ENCODE measurements around the gene MMP7. TPM values are rescaled to one million over a fixed set of nuclear protein-coding genes. Genes with fewer than 3 reads are reported as not detected.

The MMP7 gene
- total RNA-seq, 5 donors from 2014 or later (not counting 1 experiment from before 2014, with no cell fraction given) = 0.23 to 0.73 (median 0.60) TPM; not detected in 2

- POLR2A ChIA-PET = interaction anchor here in 1 of 2 donors (0.5 kb wide), 1 partner anchor 146 kb away, joined by 3 read pairs; no protein-coding TSS in a partner anchor
- Mint-ChIP-seq H3K27me3 (no peaks in the 10 kb centered on the region), H3K27ac (peak overlapping the region; percentile 88 to 96), H3K36me3 (no peaks in the 10 kb centered on the region), H3K4me1 (peaks cover 48 to 55% (median 49%) of the 10 kb centered on the region in 3 donors), H3K4me3 (peak overlapping the region in 1 of 3 donors; percentile 76), H3K9me3 (no peaks in the 10 kb centered on the region)
- Histone ChIP-seq H3K27ac (ENCODE audit: low read length) (peak overlapping the region; percentile 62), H3K9me3 (no peaks in the 10 kb centered on the region), H3K4me3 (ENCODE audit: control insufficient read depth in 1 of 2, extremely low read depth in 1 of 2, low read length in 1 of 2) (no peak overlapping the region), H3K27me3 (replicated peaks in 1 of 2; ENCODE audit: control insufficient read depth in 2 of 2, extremely low read depth in 1 of 2, insufficient read depth in 2 of 2, low read length in 1 of 2) (no peaks in the 10 kb centered on the region), H3K4me1 (ENCODE audit: control insufficient read depth in 1 of 2, extremely low read depth in 1 of 2, insufficient read depth in 2 of 2, low read length in 2 of 2) (peaks cover 23 to 29% of the 10 kb centered on the region in 2 experiments), H3K36me3 (ENCODE audit: control insufficient read depth in 2 of 2, extremely low read depth in 1 of 2, insufficient read depth in 1 of 2, low read length in 1 of 2) (no peaks in the 10 kb centered on the region)
- peak; percentile 66 to 87 (median 78) for ATAC-seq (replicated peaks in 1 of 4)
- peak in 4 of 35 experiments; percentile 4 to 48 (median 14) for DNase-seq
- CTCF ChIA-PET = interaction anchor here (0.6 to 1.4 kb wide), 5 partner anchors 11 to 266 kb away, joined by 3 to 4 read pairs (median 3); no protein-coding TSS in a partner anchor
These were observed 29.3 kb upstream of the MMP7 start for GRCh38 chr11:102559839-102560238.

GRCh38 chr11:102555091-102555490 is 24.5 kb upstream of the MMP7 start:
- no peaks in the 10 kb centered on the region for H3K27me3 ChIP-seq (replicated peaks in 1 of 2; ENCODE audit: control insufficient read depth in 2 of 2, extremely low read depth in 1 of 2, insufficient read depth in 2 of 2, low read length in 1 of 2)
- no peaks in the 10 kb centered on the region for H3K9me3 ChIP-seq
- H3K27me3 Mint-ChIP-seq = no peaks in the 10 kb centered on the region
- peaks cover 5 to 10% of the 10 kb centered on the region in 2 experiments for H3K4me1 ChIP-seq (ENCODE audit: control insufficient read depth in 1 of 2, extremely low read depth in 1 of 2, insufficient read depth in 2 of 2, low read length in 2 of 2)
- ATAC-seq (replicated peaks in 1 of 4) = no peak
- H3K4me3 Mint-ChIP-seq = no peak overlapping the region
- no peak overlapping the region for H3K4me3 ChIP-seq (ENCODE audit: control insufficient read depth in 1 of 2, extremely low read depth in 1 of 2, low read length in 1 of 2)
- DNase-seq = no peak
- no peaks in the 10 kb centered on the region for H3K36me3 Mint-ChIP-seq
- H3K4me1 Mint-ChIP-seq = peaks cover 12 to 16% (median 12%) of the 10 kb centered on the region in 3 donors
- H3K36me3 ChIP-seq (ENCODE audit: control insufficient read depth in 2 of 2, extremely low read depth in 1 of 2, insufficient read depth in 1 of 2, low read length in 1 of 2) = no peaks in the 10 kb centered on the region
- ChIA-PET CTCF (interaction anchor here in 1 of 2 donors (0.9 kb wide), 1 partner anchor 11 kb away, joined by 3 read pairs; no protein-coding TSS in a partner anchor), POLR2A (no interaction called here)
- H3K27ac ChIP-seq (ENCODE audit: low read length) = no peak overlapping the region
- WGBS (ENCODE audit: insufficient coverage) = 100% methylated on average over 1 of the region's 3 CpGs
- no peak overlapping the region for H3K27ac Mint-ChIP-seq
- H3K9me3 Mint-ChIP-seq = no peaks in the 10 kb centered on the region

- H3K36me3 Mint-ChIP-seq = no peaks in the 10 kb centered on the region
- H3K9me3 Mint-ChIP-seq = no peaks in the 10 kb centered on the region
- no peaks in the 10 kb centered on the region for H3K27me3 Mint-ChIP-seq
- H3K4me3 Mint-ChIP-seq = no peak overlapping the region
- 60% methylated on average over 1 of the region's 5 CpGs for WGBS (ENCODE audit: insufficient coverage)
- H3K9me3 ChIP-seq = no peaks in the 10 kb centered on the region
- H3K4me3 ChIP-seq (ENCODE audit: control insufficient read depth in 1 of 2, extremely low read depth in 1 of 2, low read length in 1 of 2) = no peak overlapping the region
- no peaks in the 10 kb centered on the region for H3K27me3 ChIP-seq (replicated peaks in 1 of 2; ENCODE audit: control insufficient read depth in 2 of 2, extremely low read depth in 1 of 2, insufficient read depth in 2 of 2, low read length in 1 of 2)
- ATAC-seq (replicated peaks in 1 of 4) (no peak), DNase-seq (no peak)
- H3K36me3 ChIP-seq (ENCODE audit: control insufficient read depth in 2 of 2, extremely low read depth in 1 of 2, insufficient read depth in 1 of 2, low read length in 1 of 2) = no peaks in the 10 kb centered on the region
- POLR2A ChIA-PET = no interaction called here
- H3K27ac ChIP-seq (ENCODE audit: low read length) = no peak overlapping the region
- H3K27ac Mint-ChIP-seq = no peak overlapping the region
- CTCF ChIA-PET = interaction anchor here in 1 of 2 donors (0.8 kb wide), 1 partner anchor 10 kb away, joined by 3 read pairs; no protein-coding TSS in a partner anchor
- H3K4me1 ChIP-seq (ENCODE audit: control insufficient read depth in 1 of 2, extremely low read depth in 1 of 2, insufficient read depth in 2 of 2, low read length in 2 of 2) = peaks cover 0 to 2% of the 10 kb centered on the region in 2 experiments
- H3K4me1 Mint-ChIP-seq = peaks cover 0 to 3% (median 0%) of the 10 kb centered on the region in 3 donors
These were observed 23.3 kb upstream of the MMP7 start for GRCh38 chr11:102553835-102554282.

- no peak overlapping the region for H3K27ac Mint-ChIP-seq
- ATAC-seq (replicated peaks in 1 of 4) = no peak
- no peak overlapping the region for H3K4me3 Mint-ChIP-seq
- DNase-seq = no peak
- no peak overlapping the region for H3K4me3 ChIP-seq (ENCODE audit: control insufficient read depth in 1 of 2, extremely low read depth in 1 of 2, low read length in 1 of 2)
- POLR2A ChIA-PET = no interaction called here
- H3K9me3 Mint-ChIP-seq = no peaks in the 10 kb centered on the region
- no peaks in the 10 kb centered on the region for H3K4me1 Mint-ChIP-seq
- H3K27me3 ChIP-seq (replicated peaks in 1 of 2; ENCODE audit: control insufficient read depth in 2 of 2, extremely low read depth in 1 of 2, insufficient read depth in 2 of 2, low read length in 1 of 2) = no peaks in the 10 kb centered on the region
- no peaks in the 10 kb centered on the region for H3K4me1 ChIP-seq (ENCODE audit: control insufficient read depth in 1 of 2, extremely low read depth in 1 of 2, insufficient read depth in 2 of 2, low read length in 2 of 2)
- H3K9me3 ChIP-seq = no peaks in the 10 kb centered on the region
- H3K27me3 Mint-ChIP-seq = no peaks in the 10 kb centered on the region
- CTCF ChIA-PET = interaction anchor here in 1 of 2 donors (0.5 kb wide), 1 partner anchor 122 kb away, joined by 3 read pairs; no protein-coding TSS in a partner anchor
- no peaks in the 10 kb centered on the region for H3K36me3 Mint-ChIP-seq
- H3K27ac ChIP-seq (ENCODE audit: low read length) = no peak overlapping the region
- H3K36me3 ChIP-seq (ENCODE audit: control insufficient read depth in 2 of 2, extremely low read depth in 1 of 2, insufficient read depth in 1 of 2, low read length in 1 of 2) = no peaks in the 10 kb centered on the region
- 100% methylated on average over 2 of the region's 8 CpGs for WGBS (ENCODE audit: insufficient coverage)
These were observed 22.1 kb upstream of the MMP7 start for GRCh38 chr11:102552447-102553194.

DNA sequence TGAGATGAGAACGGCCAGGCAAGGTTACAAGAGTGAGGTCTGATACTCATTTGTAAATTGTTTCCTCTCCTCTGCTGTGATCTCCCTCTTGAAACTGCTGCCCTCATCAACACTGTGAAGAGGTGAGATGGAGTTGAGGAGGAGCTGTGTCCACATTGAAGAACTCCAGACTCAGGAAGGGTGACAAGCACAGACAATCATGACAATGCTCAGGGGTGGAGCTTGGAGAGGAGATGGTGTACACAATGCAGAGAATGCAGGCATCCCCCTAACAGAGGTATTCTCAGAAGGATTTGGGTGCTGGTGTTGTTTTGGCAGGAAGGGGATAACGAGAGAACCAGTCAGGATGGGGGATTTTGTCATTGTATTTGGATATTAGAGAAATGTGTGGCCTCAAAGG is 21.5 kb upstream of the MMP7 start:
- ChIA-PET POLR2A (no interaction called here), CTCF (interaction anchor here in 1 of 2 donors (0.5 kb wide), 1 partner anchor 121 kb away, joined by 3 read pairs; no protein-coding TSS in a partner anchor)
- H3K27me3 Mint-ChIP-seq = no peaks in the 10 kb centered on the region
- Histone ChIP-seq H3K36me3 (ENCODE audit: control insufficient read depth in 2 of 2, extremely low read depth in 1 of 2, insufficient read depth in 1 of 2, low read length in 1 of 2) (no peaks in the 10 kb centered on the region), H3K4me1 (ENCODE audit: control insufficient read depth in 1 of 2, extremely low read depth in 1 of 2, insufficient read depth in 2 of 2, low read length in 2 of 2) (no peaks in the 10 kb centered on the region), H3K9me3 (no peaks in the 10 kb centered on the region), H3K27me3 (replicated peaks in 1 of 2; ENCODE audit: control insufficient read depth in 2 of 2, extremely low read depth in 1 of 2, insufficient read depth in 2 of 2, low read length in 1 of 2) (no peaks in the 10 kb centered on the region), H3K4me3 (ENCODE audit: control insufficient read depth in 1 of 2, extremely low read depth in 1 of 2, low read length in 1 of 2) (no peak overlapping the region), H3K27ac (ENCODE audit: low read length) (no peak overlapping the region)
- no peak overlapping the region for H3K27ac Mint-ChIP-seq
- ATAC-seq (replicated peaks in 1 of 4) = no peak
- peaks cover 0 to 2% (median 0%) of the 10 kb centered on the region in 3 donors for H3K4me1 Mint-ChIP-seq
- DNase-seq = no peak
- no peak overlapping the region for H3K4me3 Mint-ChIP-seq
- no peaks in the 10 kb centered on the region for H3K9me3 Mint-ChIP-seq
- 86% methylated on average over 1 of the region's 2 CpGs for WGBS (ENCODE audit: insufficient coverage)
- H3K36me3 Mint-ChIP-seq = no peaks in the 10 kb centered on the region

DNA sequence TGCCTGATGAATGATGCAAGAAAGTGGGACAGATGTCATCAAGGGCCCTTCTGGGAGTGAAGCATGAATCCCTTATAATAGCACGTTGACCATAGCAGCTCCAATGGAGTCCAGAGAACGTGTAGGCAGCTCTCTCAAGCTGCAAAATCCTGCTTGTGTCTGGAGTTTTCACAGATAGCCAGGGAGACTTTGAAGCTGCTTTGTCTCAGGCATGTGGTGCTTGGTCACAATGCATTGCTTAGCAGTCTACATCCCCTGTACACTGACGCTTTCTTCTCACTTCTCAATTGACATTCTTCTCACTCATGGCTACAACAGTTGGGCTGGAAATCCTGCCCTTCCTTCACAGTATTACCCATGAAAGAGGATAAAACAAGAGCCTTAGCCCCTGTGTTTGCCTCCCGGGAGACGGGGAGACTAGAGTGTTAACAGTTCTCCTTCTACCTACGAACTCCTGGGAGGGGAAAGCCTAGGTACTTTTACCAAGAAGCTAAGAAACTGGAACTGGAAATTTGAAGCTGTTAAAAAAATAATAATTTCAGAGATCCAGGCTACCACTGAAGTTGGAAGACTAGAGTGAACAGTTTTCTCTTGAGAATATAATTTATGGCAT is 20.7 kb upstream of the MMP7 start:
- no peak overlapping the region for H3K4me3 ChIP-seq (ENCODE audit: control insufficient read depth in 1 of 2, extremely low read depth in 1 of 2, low read length in 1 of 2)

More for the DNA sequence above, 20.7 kb upstream of the MMP7 start:
- CTCF ChIA-PET = interaction anchor here in 1 of 2 donors (0.6 to 1.0 kb wide), 2 partner anchors 9 to 115 kb away, joined by 3 read pairs; no protein-coding TSS in a partner anchor
- 80% methylated on average over 3 of the region's 6 CpGs for WGBS (ENCODE audit: insufficient coverage)
- Histone ChIP-seq H3K36me3 (ENCODE audit: control insufficient read depth in 2 of 2, extremely low read depth in 1 of 2, insufficient read depth in 1 of 2, low read length in 1 of 2) (no peaks in the 10 kb centered on the region), H3K27me3 (replicated peaks in 1 of 2; ENCODE audit: control insufficient read depth in 2 of 2, extremely low read depth in 1 of 2, insufficient read depth in 2 of 2, low read length in 1 of 2) (no peaks in the 10 kb centered on the region), H3K27ac (ENCODE audit: low read length) (no peak overlapping the region), H3K9me3 (no peaks in the 10 kb centered on the region), H3K4me1 (ENCODE audit: control insufficient read depth in 1 of 2, extremely low read depth in 1 of 2, insufficient read depth in 2 of 2, low read length in 2 of 2) (no peaks in the 10 kb centered on the region)
- no peaks in the 10 kb centered on the region for H3K36me3 Mint-ChIP-seq
- H3K4me1 Mint-ChIP-seq = peaks cover 0 to 7% (median 0%) of the 10 kb centered on the region in 3 donors
- POLR2A ChIA-PET = interaction anchor here in 1 of 2 donors (0.6 kb wide), 1 partner anchor 287 kb away, joined by 3 read pairs; no protein-coding TSS in a partner anchor
- no peaks in the 10 kb centered on the region for H3K27me3 Mint-ChIP-seq
- DNase-seq (no peak), ATAC-seq (replicated peaks in 1 of 4) (no peak)
- no peak overlapping the region for H3K27ac Mint-ChIP-seq
- no peak overlapping the region for H3K4me3 Mint-ChIP-seq
- no peaks in the 10 kb centered on the region for H3K9me3 Mint-ChIP-seq
